COR-L47 (cell line): ENCODE data around the gene TBX5.

Experiments used
- DNase-seq: peaks from one replicate; lab custom pipeline; 2025; lab: John Stamatoyannopoulos, UW

TBX5 gene

DNA sequence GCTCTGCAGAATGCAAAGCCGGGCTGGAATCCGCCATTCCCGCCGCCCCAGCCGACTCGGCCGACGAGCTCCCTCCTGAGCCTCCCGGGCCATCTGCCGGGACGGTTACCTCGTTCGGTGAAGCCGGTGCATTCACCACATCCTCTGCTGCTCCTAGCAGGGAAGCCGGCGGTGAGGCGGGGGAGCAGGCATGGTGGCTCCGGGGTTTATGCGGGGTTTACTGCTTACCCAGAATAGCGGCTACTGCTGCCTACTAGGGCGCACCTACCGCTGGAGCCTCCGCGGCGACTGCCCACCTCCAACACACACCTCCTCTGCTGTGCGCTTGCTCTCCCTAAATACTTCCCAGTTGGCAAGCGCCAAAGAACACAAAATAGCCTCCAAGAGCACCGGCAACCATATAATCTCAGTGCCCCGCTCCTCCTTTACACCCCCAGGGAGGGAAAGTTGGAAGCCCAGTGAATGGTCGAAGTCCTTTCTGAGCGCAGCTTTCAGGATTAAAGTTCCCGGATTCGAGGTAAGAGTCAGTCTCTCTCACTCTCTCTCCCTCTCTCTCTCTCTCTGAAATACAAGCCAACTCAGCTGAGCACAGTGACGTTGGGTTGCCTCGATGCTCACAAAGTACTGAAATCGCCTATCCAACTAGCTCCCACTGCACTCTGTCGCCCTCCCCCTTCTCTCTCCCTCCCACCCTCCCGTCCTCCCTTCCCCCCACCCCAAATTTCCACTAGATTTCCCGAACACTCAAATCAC lies at the start of gene TBX5:
TBX5 (minus strand) TSS at position 626 of the 753 bp plus-strand sequence. CDS start 2,246 bp downstream, outside the sequence.
- no peak for DNase-seq

DNA sequence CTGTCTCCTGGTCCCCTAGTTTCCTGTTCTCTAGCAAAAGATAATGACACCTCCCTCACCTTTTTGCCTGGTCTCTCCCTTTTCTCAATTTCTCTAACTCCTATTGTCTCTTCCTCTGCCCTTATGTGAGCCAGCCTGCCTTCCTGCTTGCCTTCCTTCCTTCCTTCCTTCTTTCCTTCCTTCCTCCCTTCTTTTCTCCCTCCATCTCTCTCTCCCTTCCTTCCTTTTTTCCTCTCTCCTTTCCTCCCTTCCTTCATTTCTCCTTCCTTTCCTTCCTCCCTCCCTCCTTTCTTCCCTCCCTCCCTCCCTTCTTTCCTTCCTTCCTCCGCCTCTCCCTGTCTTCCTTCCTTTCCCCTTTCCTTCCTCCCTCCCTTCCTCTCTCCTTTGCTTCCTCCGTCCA lies 45.7 kb upstream of the TBX5 start:
- DNase-seq: no peak

DNA sequence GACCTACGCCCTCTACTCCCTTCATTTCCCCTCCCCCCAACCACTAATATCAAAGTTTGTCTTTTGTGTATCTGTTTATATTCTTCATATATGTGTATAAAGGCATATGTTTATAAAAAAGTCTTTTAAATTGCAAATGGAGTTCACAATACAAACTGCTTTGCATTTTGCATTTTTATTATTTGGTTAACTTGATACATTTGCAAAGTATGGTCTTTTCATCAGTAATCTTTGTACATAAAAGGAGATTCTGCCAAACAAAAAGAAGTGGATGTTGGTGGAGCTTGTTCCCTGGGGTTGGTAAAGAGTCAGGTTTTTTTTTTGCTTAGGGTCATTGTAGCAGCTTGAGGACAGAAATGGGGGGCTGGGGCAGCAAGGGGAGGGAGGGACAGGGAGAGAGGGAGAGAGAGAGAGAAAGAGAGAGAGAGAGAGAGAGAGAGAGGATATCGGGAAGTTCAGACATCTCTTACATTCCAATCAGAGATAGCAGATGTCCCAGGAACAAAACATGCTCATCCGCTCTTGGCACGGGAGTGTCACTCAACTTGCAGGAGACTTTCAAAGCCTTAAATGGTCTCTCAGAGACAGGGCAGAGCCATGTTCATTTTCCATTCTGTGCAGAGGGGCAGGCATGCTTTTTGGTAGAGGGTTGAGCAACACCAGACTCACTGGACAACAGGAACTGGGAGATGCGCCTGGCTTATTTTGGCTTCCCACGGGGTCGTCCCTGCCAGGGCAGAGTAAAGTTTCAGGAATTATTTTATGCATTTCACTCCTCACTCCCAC lies 44.8 kb upstream of the TBX5 start:
- DNase-seq: no peak

DNA sequence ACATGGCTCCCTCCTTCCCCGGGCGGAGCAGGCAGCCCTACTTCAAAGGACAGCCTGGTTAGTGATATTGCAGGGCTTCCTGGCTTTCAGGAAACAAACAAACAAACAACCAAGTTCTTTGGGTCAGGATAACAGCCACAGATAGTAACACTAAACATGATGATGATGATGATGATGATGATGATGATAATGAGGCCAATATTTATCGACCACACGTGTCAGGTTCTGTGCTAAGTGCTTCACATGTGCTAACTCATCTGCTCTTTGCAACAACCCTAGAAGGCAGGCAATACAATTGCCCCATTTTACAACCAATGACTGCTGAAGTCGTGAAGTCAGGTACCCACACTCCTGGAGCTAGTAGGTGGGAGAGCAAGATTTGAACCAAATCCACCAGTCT lies 44.1 kb upstream of the TBX5 start:
- no peak for DNase-seq

DNA sequence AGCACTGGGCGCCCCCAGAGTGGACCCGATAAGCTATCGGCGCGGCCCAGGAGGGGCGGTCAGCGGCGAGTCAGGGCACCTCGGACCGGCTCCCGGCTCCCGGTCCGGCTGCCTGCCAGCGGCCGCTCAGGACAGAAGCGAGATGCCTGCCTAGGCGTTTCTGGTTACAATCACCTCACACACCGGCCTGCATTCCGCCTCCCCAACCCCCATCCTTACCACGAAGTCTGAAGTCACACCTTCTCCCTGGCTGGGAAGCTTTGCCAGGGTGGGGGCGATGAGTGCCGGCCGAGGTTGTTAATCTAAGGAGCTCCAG lies 42.6 kb upstream of the TBX5 start:
- no peak for DNase-seq

DNA sequence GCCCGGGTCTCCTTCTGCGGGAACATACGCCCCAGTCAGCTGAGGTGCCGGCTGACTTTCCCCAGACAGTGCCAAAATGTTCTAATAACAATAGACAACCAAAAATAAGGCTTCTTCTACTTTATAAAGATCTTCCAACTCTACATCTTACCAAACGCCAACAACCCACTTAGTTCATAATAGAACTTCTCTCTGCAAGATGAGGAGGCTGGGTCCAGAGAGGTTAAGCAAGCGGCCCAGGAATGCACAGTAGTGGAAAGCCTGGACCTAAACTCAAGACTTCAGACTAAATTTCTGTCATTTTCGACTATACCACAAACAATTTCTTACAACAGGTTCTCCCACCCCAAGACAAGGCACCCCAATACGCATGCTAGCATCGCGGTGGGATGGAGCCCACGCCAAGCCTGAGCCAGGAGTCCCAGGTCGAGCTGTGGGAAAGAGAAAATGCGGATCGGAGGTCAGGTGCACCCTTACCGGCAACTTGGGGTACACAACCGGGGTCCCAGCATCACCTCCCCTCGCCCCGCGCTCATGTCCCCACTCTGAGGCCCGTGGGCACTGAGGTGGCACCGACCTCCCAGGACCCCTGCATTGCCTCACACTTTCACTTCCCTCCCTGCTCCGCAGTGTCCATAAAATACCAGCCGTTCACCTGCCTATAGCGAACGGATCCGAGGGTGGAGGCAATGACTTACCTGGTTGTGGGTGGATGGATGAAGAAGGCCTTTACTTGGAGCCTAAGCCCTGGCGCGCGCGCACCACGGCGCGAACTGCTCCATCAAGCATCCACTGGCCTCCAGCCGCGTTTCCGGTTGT lies 42.1 kb upstream of the TBX5 start:
- no peak for DNase-seq

DNA sequence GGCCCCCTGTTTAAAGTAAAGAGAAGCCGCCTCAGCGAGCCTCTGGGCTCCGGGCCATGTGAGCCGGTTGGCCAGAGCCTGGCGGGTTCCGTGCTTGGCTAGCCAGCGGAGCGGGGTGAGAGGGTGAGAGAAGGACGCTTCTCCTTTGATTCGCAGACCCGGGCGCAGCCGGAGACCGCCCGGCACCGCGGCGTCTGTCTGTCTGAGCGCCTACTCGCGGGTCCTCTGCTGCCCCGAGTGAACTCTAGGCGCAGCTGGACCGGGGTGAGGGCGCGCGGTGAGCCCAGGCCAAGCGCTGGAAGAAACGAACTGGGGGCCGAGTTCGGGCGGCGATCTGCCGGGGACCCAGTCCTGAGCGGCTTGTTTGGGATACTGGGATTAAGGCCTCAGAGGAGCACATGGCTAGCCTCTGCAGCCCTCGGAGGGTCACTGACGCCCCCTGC lies 41.4 kb upstream of the TBX5 start:
- DNase-seq: no peak

DNA sequence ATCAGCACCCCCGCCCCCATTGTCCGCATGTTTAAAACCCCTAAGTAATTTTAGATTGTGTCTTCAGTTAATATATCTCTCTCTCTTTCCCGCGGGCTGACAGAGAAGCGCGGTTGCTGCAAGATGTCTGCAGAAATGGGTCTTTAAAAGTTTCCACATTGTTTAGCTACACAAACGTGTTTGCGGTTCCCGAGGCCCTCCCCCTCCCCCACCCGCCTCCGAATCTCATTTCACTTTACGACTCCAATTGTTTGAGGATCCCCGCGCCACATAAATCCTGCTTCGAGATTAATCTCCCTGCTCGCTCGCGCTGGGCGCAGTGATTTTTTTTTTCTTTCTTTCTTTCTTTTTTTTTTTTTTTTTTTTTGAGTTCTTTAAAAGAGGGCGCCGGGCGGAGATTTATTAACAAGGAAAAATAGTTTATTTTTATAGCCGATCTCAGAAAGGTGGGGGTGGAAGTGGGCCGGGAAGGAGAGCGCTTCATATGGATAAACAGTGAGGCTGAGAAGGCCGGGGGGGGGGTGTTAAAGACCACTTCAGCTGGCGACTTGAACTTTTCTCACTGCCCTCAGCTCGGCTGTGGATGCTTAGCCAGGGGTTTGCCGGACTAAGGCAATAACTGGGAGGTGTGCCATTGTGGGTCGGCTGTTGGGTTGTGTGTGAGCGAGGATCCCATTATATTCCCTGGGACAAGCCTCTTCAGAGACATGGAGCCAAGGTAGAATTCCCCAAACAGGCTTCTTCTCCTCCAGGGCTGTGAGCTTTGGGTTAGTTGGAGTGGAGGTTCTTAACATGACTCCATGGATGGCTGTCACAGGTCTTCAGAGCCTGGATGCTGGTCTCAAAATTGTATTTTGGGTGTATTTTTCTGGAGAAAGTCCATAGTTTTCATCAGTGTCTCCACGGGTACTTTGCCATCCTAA lies 39.7 kb upstream of the TBX5 start:
- no peak for DNase-seq

DNA sequence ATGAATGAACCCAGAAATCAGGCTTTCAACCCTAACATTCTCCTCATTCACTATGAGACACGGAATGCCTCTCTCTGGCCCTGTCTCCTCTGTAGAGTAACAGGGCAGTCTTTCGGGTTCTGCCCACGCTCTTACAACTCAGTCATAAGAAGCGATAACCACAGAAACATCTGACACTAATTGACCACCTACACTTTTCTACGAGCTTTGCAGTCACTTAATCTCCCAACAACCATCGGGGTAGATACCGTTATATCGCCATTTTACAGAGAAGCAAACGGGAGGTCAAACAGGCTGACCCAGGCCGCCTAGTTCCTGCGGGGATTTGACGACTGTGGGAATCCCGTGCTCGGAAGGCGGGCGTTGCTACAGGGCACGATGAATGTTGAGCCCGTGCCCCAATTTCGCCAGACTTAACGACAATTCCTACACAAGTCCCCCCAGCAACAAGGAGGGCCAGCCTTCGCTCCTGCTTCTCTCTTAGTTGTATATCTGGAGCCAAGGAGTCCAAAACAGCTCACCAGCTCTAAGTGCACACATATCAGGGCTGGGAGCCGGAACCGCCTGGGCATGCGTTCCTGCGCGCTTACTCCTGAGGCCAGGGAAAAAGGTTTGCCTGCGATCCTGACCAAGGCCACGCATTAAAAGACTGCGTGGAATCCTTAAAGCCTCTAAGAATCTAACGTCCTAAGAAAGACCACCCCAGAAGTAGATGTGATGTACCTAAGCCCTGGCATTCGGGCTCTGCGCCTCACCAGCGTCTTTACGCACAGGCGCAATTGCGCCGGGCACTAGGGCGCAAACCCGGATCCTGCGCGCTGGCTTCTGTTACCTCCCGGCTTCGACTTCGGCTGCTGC lies 38.7 kb upstream of the TBX5 start:
- DNase-seq: no peak

DNA sequence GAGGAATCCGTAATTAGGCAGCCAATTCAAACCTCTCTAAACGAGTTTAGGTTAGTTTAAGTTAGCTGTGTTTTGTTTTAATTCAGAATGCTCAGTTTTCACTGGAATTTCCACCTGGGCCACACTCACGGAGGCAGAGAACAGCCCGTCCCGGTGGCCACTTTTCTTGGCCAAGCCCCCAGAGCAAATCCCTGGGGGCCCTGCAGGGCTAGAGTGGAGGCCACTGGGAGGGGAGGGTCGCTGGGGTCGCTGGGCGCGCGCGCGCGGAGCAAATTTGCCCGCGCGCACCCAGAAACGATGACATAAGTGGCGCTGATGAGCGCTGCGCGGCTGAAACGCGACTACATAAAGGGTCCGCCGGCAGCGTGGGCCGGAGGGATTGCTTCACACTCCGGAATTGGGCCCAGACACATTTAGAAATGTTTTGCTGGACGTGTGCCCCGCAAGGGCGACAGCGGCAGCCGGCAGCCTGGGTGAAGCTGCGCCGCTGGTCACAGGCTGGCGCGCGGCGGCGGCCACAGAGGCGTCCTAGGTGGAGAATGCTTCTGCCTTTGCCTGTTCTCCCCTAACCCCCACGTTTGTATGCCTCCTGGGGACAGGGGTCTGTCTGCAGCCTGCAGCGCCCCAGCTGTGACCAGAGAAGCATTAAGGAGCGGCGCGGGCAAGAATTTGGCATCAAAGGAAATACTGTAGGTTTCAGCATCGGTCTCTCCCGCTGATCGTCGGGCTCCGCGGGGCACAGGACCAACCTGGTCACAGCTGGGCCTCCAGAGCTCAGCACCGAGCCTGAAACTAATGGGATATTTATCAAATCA lies 37.9 kb upstream of the TBX5 start:
- DNase-seq: no peak

DNA sequence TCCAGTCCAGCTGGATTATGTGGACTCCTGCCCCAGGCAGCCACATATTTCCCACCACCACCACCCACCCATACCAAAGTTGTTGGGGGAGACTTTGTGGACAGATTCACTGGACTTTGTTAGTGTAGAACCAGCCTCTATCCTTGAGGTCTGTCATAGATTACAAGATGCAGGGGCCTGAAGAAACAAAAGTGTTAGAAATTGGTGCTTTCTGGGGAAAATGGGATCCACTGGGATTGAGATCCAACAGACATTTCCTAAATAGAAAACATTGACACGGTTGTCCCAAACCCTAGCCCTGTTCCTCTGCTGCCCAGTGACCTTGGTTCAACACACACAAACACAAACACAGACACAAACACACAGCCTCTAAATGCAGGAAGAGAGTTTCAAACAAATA lies 36.6 kb upstream of the TBX5 start:
- DNase-seq: no peak

DNA sequence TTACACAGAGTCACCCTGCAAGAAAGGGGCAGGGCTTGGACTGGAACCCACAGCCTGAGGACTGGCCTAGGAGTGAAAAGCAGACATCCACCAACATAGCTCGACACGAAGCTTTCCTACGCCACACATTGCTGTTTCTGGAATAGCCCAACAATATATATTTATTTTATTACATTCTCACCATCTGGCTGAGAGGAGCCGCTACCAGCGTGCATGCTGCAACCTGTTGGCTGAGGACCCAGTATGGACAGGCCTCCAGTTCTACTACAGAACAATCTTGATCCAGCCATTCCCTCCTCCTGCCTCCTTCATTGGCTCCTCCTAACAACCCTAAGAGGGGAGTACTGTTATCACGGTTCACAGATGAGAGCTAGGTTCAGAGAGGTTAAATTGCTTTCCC lies 35.6 kb upstream of the TBX5 start:
- DNase-seq: no peak

DNA sequence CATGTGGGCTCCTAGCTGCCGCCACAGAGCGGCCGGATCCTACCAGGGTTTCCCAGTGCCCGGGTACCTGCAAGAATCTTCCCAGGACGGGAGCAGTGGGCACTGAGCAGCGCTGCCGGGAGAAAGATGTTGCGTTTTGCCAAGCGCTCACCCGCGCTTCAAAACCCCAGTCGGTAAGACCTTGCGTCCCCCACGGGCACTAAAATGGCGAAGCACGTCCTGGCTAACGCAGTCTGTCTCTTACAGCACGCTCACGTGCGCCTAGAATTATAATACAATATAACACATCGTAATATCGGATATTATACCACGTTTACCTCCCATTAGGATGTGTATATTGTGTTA lies 35.1 kb upstream of the TBX5 start:
- DNase-seq: no peak

DNA sequence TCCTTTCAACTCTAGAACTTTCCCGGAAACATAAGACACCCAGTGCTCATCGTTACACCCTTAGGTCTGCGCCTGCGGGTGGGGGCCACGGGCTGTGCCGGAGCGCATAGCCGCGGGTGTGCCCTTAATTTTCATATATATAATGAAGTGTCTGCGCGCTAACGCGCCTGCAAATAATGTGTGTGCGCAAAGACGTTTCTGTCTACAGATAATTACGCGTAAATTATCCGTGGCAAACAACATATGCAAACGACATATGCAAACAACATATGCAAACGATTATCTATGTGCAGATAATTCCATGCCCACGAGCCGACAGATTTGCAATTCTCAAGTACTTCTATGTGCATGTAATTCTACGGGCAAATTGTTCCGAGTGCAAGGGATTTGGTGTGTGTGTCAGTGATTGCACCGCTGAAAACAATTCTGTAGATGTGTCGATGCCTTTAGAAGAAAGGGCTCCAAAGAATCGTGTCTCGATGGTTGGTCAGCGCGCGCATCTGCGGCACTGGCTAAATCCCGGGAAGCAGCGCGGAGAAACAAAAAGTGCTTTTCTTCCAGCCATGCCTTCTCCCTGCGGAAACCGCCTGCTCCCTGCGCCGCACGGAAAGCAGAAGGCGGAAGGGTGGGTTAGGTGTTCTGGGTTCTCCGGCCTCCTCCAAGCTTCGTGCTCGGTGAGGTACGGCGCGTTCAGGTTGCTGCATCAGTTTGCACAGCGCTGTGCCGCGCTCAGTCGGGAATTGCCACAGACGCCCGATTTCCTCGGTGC lies 34.5 kb upstream of the TBX5 start:
- DNase-seq: no peak

DNA sequence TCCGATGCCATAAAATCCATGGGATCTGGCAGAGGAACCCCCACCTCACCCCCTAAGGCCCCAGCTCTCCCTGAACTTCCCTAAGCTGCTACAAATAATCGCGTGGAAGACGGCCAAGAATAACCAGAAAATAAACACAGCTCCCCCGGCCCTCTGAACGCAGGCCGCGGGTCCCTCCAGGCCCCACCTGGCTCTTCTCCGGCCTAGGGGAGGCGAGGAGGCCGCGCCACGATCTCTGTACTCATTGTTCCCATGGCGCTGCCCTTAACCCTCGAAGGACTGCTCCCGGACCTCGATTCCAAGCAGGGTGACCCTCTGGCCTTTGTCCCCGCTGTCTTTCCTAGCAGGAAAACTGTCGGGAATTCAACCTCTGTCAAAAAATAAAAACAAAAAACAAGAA lies 33.9 kb upstream of the TBX5 start:
- DNase-seq: no peak

DNA sequence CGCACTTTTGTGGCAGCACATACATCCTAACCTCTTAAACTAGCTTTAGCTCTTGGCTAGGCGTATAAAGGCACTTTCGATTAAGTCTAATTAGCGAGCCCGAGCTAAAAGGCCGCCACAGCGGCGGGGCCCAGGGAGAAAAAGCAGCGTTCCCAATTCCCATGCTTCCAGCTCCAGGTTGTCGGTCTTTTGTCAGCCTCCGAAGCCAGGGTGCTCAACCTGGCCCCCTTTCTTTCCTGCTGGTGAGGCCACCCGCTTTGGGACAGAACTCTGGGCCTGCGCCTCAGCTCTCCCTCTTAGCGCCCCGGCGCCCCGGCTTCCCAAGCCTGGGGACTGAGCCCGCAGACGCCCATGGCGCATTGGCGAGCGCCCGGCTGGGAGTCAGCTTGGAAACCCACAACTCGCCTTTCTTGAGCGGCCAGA lies 33.3 kb upstream of the TBX5 start:
- no peak for DNase-seq

DNA sequence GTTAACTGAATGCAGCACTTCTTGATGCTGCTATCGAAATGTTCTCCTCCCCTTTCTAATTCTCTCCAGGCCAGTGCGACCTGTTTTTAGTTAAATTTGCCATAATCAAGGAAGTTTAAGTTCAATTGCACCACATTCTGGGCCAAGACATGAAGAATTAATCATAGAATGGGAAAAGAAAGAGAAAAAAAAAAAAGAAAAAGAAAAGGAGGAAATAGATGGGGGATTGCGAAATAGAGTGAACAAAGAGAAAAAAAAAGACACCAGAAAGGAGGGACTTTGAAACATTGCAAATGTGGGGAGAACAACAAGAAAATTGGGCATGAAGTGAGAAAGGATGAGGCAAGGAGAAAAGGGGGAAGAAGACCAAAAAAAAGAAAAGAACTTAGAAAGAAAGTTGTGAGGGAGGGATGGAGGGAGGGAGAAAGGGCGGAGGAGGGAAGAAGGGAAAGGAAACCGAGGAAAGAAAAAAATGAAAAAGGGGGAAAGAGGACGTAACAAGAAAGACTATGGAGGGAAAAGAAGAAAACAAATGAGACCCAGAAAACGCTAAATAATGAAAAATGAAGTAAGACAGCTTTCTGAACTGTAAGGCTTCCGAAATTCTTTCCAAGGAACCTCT lies 32.8 kb upstream of the TBX5 start:
- DNase-seq: no peak

DNA sequence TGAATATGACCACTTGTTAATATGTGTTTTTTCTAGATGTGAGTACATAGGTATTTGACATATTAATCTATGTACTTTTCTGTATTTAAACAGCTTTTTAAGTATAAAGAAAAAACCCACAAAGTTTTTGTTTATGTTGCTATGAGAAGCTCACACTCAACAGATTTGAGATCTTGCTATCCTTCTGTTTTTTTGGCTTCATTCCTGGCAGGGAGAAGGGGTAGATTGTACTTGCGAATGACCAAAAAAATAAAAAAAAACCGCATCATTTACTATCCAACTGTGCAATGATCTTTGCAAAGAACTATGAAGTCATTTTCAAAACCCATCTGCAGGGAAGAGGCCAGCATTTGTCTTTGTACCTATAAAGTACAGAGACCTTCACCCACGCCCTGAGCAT lies 28.4 kb upstream of the TBX5 start:
- no peak for DNase-seq

DNA sequence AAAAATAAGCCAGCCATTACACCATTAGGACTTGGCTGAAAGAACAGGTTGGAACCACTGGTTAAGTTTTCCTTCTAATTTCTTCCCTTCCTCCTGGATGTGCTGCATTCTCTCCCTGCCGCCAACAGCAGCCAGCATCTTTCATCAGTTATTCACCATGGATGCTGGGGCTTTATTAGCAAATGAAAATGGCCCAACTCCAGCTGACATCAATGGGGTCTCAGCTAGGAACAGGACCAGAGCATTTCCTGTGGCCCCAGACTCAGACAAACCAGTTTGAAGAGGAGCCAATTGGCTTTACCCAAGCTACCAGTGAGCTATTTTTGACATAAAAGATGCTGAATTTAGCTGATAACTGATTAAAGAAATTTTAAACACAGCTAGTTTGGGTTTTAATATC lies 26.0 kb upstream of the TBX5 start:
- DNase-seq: no peak
